Subcutaneous abdominal adipose tissue (tissue), 5 donors: ENCODE measurements around the gene NKX1-2.
"Not testable (repeated sequence)": the region's sequence is repeated elsewhere in the genome, so short reads cannot be mapped to it uniquely, and the experiment has no call there.

Experiments used
- H3K27ac ChIP-seq: one replicate; pipeline ENCODE4 v1.7.0; 2013; ENCODE audit warnings: low read depth, mild to moderate bottlenecking, inconsistent platforms, low read length, moderate library complexity
- H3K27me3 ChIP-seq, 5 donors: one replicate each; pipeline ENCODE4 v1.7.0; 2013; ENCODE audit warnings: low read length in 5 of 5, inconsistent platforms in 1 of 5; ENCODE audit not compliant: control insufficient read depth in 5 of 5, insufficient read depth in 4 of 5
- H3K36me3 ChIP-seq, 5 donors: one replicate each; pipeline ENCODE4 v1.7.0; 2013; ENCODE audit warnings: low read length in 5 of 5; ENCODE audit not compliant: control insufficient read depth in 5 of 5, insufficient read depth in 5 of 5
- H3K4me1 ChIP-seq, 5 donors: one replicate each; pipeline ENCODE4 v1.7.0; 2013; ENCODE audit warnings: low read length in 5 of 5, mild to moderate bottlenecking in 3 of 5, moderate library complexity in 1 of 5; ENCODE audit not compliant: control insufficient read depth in 5 of 5, insufficient read depth in 5 of 5
- H3K4me3 ChIP-seq, 5 donors: one replicate each; pipeline ENCODE4 v1.7.0; 2013; ENCODE audit warnings: low read length in 5 of 5, low read depth in 1 of 5
- H3K9ac ChIP-seq, 5 donors: one replicate each; pipeline ENCODE4 v1.7.0; 2013; ENCODE audit warnings: low read length in 5 of 5, mild to moderate bottlenecking in 4 of 5, moderate library complexity in 3 of 5
- H3K9me3 ChIP-seq, 5 donors: one replicate each; pipeline ENCODE4 v1.7.0; 2013; ENCODE audit warnings: low read length in 5 of 5; ENCODE audit not compliant: control insufficient read depth in 5 of 5
- donor health status: healthy.
- donor health status: healthy.
- donor health status: healthy.
- donor health status: healthy.
- donor health status: healthy.

Gene NKX1-2

GRCh38 chr10:124436191-124436638, 13.6 kb downstream of the NKX1-2 start:
- no peak overlapping the region for H3K9ac ChIP-seq
- H3K4me3 ChIP-seq: no peak overlapping the region
- no peaks in the 10 kb centered on the region for H3K27me3 ChIP-seq
- no peak overlapping the region for H3K27ac ChIP-seq
- no peaks in the 10 kb centered on the region for H3K4me1 ChIP-seq
- no peaks in the 10 kb centered on the region for H3K9me3 ChIP-seq
- H3K36me3 ChIP-seq: no peaks in the 10 kb centered on the region

GRCh38 chr10:124435683-124436082, 14.2 kb downstream of the NKX1-2 start:
- not testable (repeated sequence) for H3K9me3 ChIP-seq, H3K27ac ChIP-seq, H3K27me3 ChIP-seq, H3K4me3 ChIP-seq, H3K9ac ChIP-seq, H3K4me1 ChIP-seq, H3K36me3 ChIP-seq

- Histone ChIP-seq H3K9ac (no peak overlapping the region), H3K27ac (no peak overlapping the region), H3K27me3 (peaks cover 0 to 5% (median 3%) of the 10 kb centered on the region in 5 donors), H3K36me3 (no peaks in the 10 kb centered on the region), H3K4me3 (no peak overlapping the region), H3K9me3 (no peaks in the 10 kb centered on the region), H3K4me1 (no peaks in the 10 kb centered on the region)
Measured at GRCh38 chr10:124433461-124433860, 16.4 kb downstream of the NKX1-2 start.

GRCh38 chr10:124430077-124430476, 19.8 kb downstream of the NKX1-2 start:
- H3K36me3 ChIP-seq: no peaks in the 10 kb centered on the region
- H3K9ac ChIP-seq: no peak overlapping the region
- no peak overlapping the region for H3K4me3 ChIP-seq
- no peaks in the 10 kb centered on the region for H3K4me1 ChIP-seq
- H3K9me3 ChIP-seq: no peaks in the 10 kb centered on the region
- H3K27me3 ChIP-seq: peaks cover 0 to 6% (median 4%) of the 10 kb centered on the region in 5 donors
- no peak overlapping the region for H3K27ac ChIP-seq

- Histone ChIP-seq H3K4me1 (no peaks in the 10 kb centered on the region), H3K36me3 (no peaks in the 10 kb centered on the region), H3K9me3 (no peaks in the 10 kb centered on the region), H3K4me3 (no peak overlapping the region), H3K9ac (no peak overlapping the region), H3K27me3 (peaks cover 0 to 6% (median 4%) of the 10 kb centered on the region in 5 donors), H3K27ac (no peak overlapping the region)
Measured at GRCh38 chr10:124429576-124429975, 20.3 kb downstream of the NKX1-2 start.

- Histone ChIP-seq H3K4me3 (no peak overlapping the region), H3K36me3 (no peaks in the 10 kb centered on the region), H3K9ac (no peak overlapping the region), H3K9me3 (no peaks in the 10 kb centered on the region), H3K27me3 (peaks cover 4 to 6% (median 5%) of the 10 kb centered on the region in 5 donors), H3K27ac (no peak overlapping the region), H3K4me1 (no peaks in the 10 kb centered on the region)
Measured at GRCh38 chr10:124428207-124428777, 21.5 kb downstream of the NKX1-2 start.

GRCh38 chr10:124425227-124425962, 24.4 kb downstream of the NKX1-2 start:
- no peaks in the 10 kb centered on the region for H3K9me3 ChIP-seq
- H3K4me1 ChIP-seq: no peaks in the 10 kb centered on the region
- peaks cover 7 to 17% (median 9%) of the 10 kb centered on the region in 5 donors for H3K27me3 ChIP-seq
- no peaks in the 10 kb centered on the region for H3K36me3 ChIP-seq
- no peak overlapping the region for H3K9ac ChIP-seq
- no peak overlapping the region for H3K27ac ChIP-seq
- H3K4me3 ChIP-seq: no peak overlapping the region

- Histone ChIP-seq H3K9ac (no peak overlapping the region), H3K9me3 (no peaks in the 10 kb centered on the region), H3K36me3 (no peaks in the 10 kb centered on the region), H3K4me1 (peaks cover 0 to 7% (median 4%) of the 10 kb centered on the region in 5 donors), H3K27me3 (peaks cover 4 to 14% (median 7%) of the 10 kb centered on the region in 5 donors), H3K27ac (no peak overlapping the region), H3K4me3 (no peak overlapping the region)
Measured at GRCh38 chr10:124423813-124424212, 26.0 kb downstream of the NKX1-2 start.

- peaks cover 4 to 14% (median 7%) of the 10 kb centered on the region in 5 donors for H3K27me3 ChIP-seq
- H3K9me3 ChIP-seq: no peaks in the 10 kb centered on the region
- H3K36me3 ChIP-seq: no peaks in the 10 kb centered on the region
- no peak overlapping the region for H3K27ac ChIP-seq
- no peak overlapping the region for H3K4me3 ChIP-seq
- no peak overlapping the region for H3K9ac ChIP-seq
- peaks cover 0 to 16% (median 8%) of the 10 kb centered on the region in 5 donors for H3K4me1 ChIP-seq
Measured at GRCh38 chr10:124422742-124423141, 27.1 kb downstream of the NKX1-2 start.

GRCh38 chr10:124420254-124420653, 29.6 kb downstream of the NKX1-2 start:
- Histone ChIP-seq H3K9ac (no peak overlapping the region), H3K9me3 (no peaks in the 10 kb centered on the region), H3K36me3 (no peaks in the 10 kb centered on the region), H3K4me3 (no peak overlapping the region), H3K4me1 (peaks cover 0 to 36% (median 27%) of the 10 kb centered on the region in 5 donors), H3K27ac (no peak overlapping the region), H3K27me3 (peaks cover 4 to 11% (median 7%) of the 10 kb centered on the region in 5 donors)
